Neural cell (in vitro differentiated cells): ENCODE data around the gene ZNF445.

Source experiments
- CTCF ChIP-seq: fragments of 450-650 bp; IDR thresholded peaks from 2 replicates; pipeline ENCODE4 v1.5.1; 2014; ENCODE audit warnings: antibody characterized with exemption, mild to moderate bottlenecking, moderate library complexity; ENCODE audit not compliant: poor library complexity, severe bottlenecking
- EP300 ChIP-seq: fragments of 450-650 bp; conservative IDR thresholded peaks from 2 replicates; pipeline ENCODE4 v1.6.1; 2014; ENCODE audit warnings: antibody characterized with exemption, mild to moderate bottlenecking, moderate library complexity; ENCODE audit not compliant: poor library complexity, severe bottlenecking
- POLR2AphosphoS5 ChIP-seq: IDR thresholded peaks from 2 replicates; pipeline ENCODE4 v1.6.1; 2012
- RAD21 ChIP-seq: fragments of 450-650 bp; conservative IDR thresholded peaks from 2 replicates; pipeline ENCODE4 v1.6.1; 2014; ENCODE audit warnings: antibody characterized with exemption, mild to moderate bottlenecking, moderate library complexity
- REST ChIP-seq: IDR thresholded peaks from 2 replicates; pipeline ENCODE4 v1.6.1; 2012; ENCODE audit warnings: borderline replicate concordance
- TAF1 ChIP-seq: IDR thresholded peaks from 2 replicates; pipeline ENCODE4 v1.6.1; 2012; ENCODE audit warnings: low read depth

- TF ChIP-seq CTCF, result no peak
- TF ChIP-seq POLR2AphosphoS5, result no peak
- TF ChIP-seq TAF1, result no peak
- TF ChIP-seq EP300, result no peak
- TF ChIP-seq REST, result no peak
- TF ChIP-seq RAD21, result no peak
Measured at GRCh38 chr3:44439499-44440295, 37.8 kb downstream of the ZNF445 start.
